GM18517 (cell line): ENCODE data around the gene BLID.

Experiments
- ATAC-seq: cut with Tn5 transposase; IDR thresholded peaks from one replicate; pipeline ENCODE4 v1.9.1; 2021; ENCODE audit warnings: mild to moderate bottlenecking, moderate library complexity; ENCODE audit not compliant: unreplicated experiment

BLID gene

GRCh38 chr11:122140500-122140899, 24.5 kb upstream of the BLID start:
- ATAC-seq, result no peak

GRCh38 chr11:122139595-122139866, 23.5 kb upstream of the BLID start:
- no peak for ATAC-seq

- no peak for ATAC-seq
Observed at GRCh38 chr11:122138744-122139594, 23.0 kb upstream of the BLID start.

- no peak for ATAC-seq
Observed at GRCh38 chr11:122137078-122137793, 21.2 kb upstream of the BLID start.

- no peak for ATAC-seq
Observed at GRCh38 chr11:122131126-122131525, 15.1 kb upstream of the BLID start.

- no peak for ATAC-seq
Observed at GRCh38 chr11:122128146-122128545, 12.1 kb upstream of the BLID start.

- ATAC-seq, result no peak
Observed at GRCh38 chr11:122127020-122127419, 11.0 kb upstream of the BLID start.

- no peak for ATAC-seq
Observed at GRCh38 chr11:122126024-122126688, 10.1 kb upstream of the BLID start.

- no peak for ATAC-seq
Observed at GRCh38 chr11:122123263-122123929, 7.4 kb upstream of the BLID start.

GRCh38 chr11:122122179-122122578, 6.2 kb upstream of the BLID start:
- ATAC-seq, result no peak

- no peak for ATAC-seq
Observed at GRCh38 chr11:122120096-122120495, 4.1 kb upstream of the BLID start.

GRCh38 chr11:122116591-122116990, 576 bp upstream of the BLID start:
- ATAC-seq, result no peak

GRCh38 chr11:122114976-122115375, 1.0 kb downstream of the BLID start:
- ATAC-seq, result no peak

- ATAC-seq, result no peak
Observed at GRCh38 chr11:122113836-122114825, 1.9 kb downstream of the BLID start.

- ATAC-seq, result no peak
Observed at GRCh38 chr11:122112470-122113365, 3.3 kb downstream of the BLID start.

GRCh38 chr11:122109932-122110331, 6.1 kb downstream of the BLID start:
- no peak for ATAC-seq

- ATAC-seq, result no peak
Observed at GRCh38 chr11:122108828-122109227, 7.2 kb downstream of the BLID start.

GRCh38 chr11:122108192-122108799, 7.7 kb downstream of the BLID start:
- ATAC-seq, result no peak

GRCh38 chr11:122107566-122107965, 8.4 kb downstream of the BLID start:
- no peak for ATAC-seq
